Hepatocyte (in vitro differentiated cells): ENCODE measurements around the gene ZNG1B. TPM values are rescaled to one million over a fixed set of nuclear protein-coding genes. Genes with fewer than 3 reads are reported as not detected.
"Not testable (repeated sequence)": the region's sequence is repeated elsewhere in the genome, so short reads cannot be mapped to it uniquely, and the experiment has no call there.

Source experiments
- DNase-seq: peaks from one replicate; pipeline ENCODE4 v3.0.0-alpha.2; 2016; ENCODE audit warnings: low spot score
- H2AFZ ChIP-seq: fragments of 200-600 bp; sonication (generic); 2 replicates; pipeline ENCODE4 v1.6.0; 2016; ENCODE audit warnings: antibody characterized with exemption, mild to moderate bottlenecking
- H3K27ac ChIP-seq: fragments of 200-600 bp; sonication (generic); 2 replicates; pipeline ENCODE4 v1.5.1; 2016; ENCODE audit warnings: mild to moderate bottlenecking
- H3K27me3 ChIP-seq: fragments of 200-600 bp; sonication (generic); 2 replicates; pipeline ENCODE4 v1.6.1; 2016
- H3K36me3 ChIP-seq: fragments of 200-600 bp; sonication (generic); replicated peaks from 2 replicates; pipeline ENCODE4 v1.5.1; 2016; ENCODE audit warnings: low read depth; ENCODE audit not compliant: insufficient read depth
- H3K4me1 ChIP-seq: fragments of 200-600 bp; sonication (generic); 2 replicates; pipeline ENCODE4 v1.5.1; 2016; ENCODE audit warnings: mild to moderate bottlenecking, moderate library complexity; ENCODE audit not compliant: insufficient read depth
- H3K4me2 ChIP-seq: fragments of 200-600 bp; sonication (generic); 2 replicates; pipeline ENCODE4 v1.6.0; 2016
- H3K4me3 ChIP-seq: fragments of 200-600 bp; sonication (generic); 2 replicates; pipeline ENCODE4 v1.5.1; 2016; ENCODE audit warnings: mild to moderate bottlenecking
- H3K79me2 ChIP-seq: fragments of 200-600 bp; sonication (generic); 2 replicates; pipeline ENCODE4 v1.6.0; 2017; ENCODE audit warnings: mild to moderate bottlenecking
- H3K9me2 ChIP-seq: fragments of 200-600 bp; sonication (generic); replicated peaks from 2 replicates; pipeline ENCODE4 v1.6.0; 2017; ENCODE audit warnings: mild to moderate bottlenecking; ENCODE audit not compliant: insufficient read depth
- H3K9me3 ChIP-seq: fragments of 200-600 bp; sonication (generic); 2 replicates; pipeline ENCODE4 v1.5.1; 2016; ENCODE audit warnings: low read depth, mild to moderate bottlenecking
- H4K20me1 ChIP-seq: fragments of 200-600 bp; sonication (generic); 2 replicates; pipeline ENCODE4 v1.6.0; 2016; ENCODE audit warnings: mild to moderate bottlenecking; ENCODE audit not compliant: insufficient read depth, poor library complexity, severe bottlenecking
- EZH2 ChIP-seq: fragments of 200-600 bp; sonication (generic); IDR thresholded peaks from 2 replicates; pipeline ENCODE4 v1.6.1; 2016; ENCODE audit warnings: antibody characterized with exemption, mild to moderate bottlenecking, borderline replicate concordance
- EZH2phosphoT487 ChIP-seq: fragments of 200-600 bp; sonication (generic); IDR thresholded peaks from one replicate; pipeline ENCODE4 v1.6.1; 2018; ENCODE audit warnings: antibody characterized with exemption, mild to moderate bottlenecking, low read depth, moderate library complexity; ENCODE audit not compliant: unreplicated experiment, severe bottlenecking
- WGBS: methylation state at CpG from one replicate; pipeline ENCODE4 v1.1.6; 2016; ENCODE audit warnings: low lambda C conversion rate; ENCODE audit errors: missing lambda C conversion rate; 5-methylcytosine and 5-hydroxymethylcytosine counted together
- polyA plus RNA-seq: library from polyadenylated mRNA; unstranded; fragments of >200 nt; fragmentation: Nextera tagmentation; extraction: Ambion mirVana; gene quantifications from 2 replicates; pipeline ENCODE4 v1.2.1, GENCODE V29; 2016
- total RNA-seq: library from RNA; depleted of rRNA; stranded (reverse); fragments of >200 nt; gene quantifications from 2 replicates; pipeline ENCODE4 v1.2.3, GENCODE V29; 2014

Gene ZNG1B
- total and polyA plus RNA-seq, 2 experiments from 2014 or later = 46.3 to 52.3 TPM

DNA sequence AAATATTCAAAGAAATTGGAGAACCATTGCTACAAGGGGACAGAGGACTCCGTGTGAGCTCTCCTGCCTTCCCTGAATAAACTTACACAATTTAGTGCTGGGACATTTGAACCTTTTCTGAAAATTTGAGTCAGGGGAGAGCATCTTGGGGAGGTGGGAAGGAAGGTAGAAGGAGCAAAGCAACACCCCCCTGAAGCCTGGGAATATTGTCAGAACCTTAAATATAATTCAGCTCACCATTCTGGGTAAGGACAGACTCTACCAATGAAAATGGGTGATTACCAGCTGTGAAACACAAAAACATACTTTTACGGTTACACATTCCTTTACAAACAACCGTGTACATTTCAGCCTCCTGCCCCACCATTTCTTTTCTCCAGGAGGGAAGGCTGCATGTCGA, 60.9 kb downstream of the ZNG1B start, which contains the start of gene FOXD4L1:
FOXD4L1 (plus strand) TSS at position 301 of the 400 bp plus-strand sequence. CDS start 592 bp downstream, outside the sequence.
- not testable (repeated sequence) for H2AFZ ChIP-seq, H3K9me2 ChIP-seq, H3K79me2 ChIP-seq, H3K27ac ChIP-seq, H3K4me3 ChIP-seq, H3K4me1 ChIP-seq, DNase-seq, H3K36me3 ChIP-seq, H3K9me3 ChIP-seq, H4K20me1 ChIP-seq
- Histone ChIP-seq H3K4me2 (peak within 1 kb of the TSS; percentile 33), H3K27me3 (peaks cover 11% of the 10 kb centered on the region)
- 43% methylated on average over 4 of the region's 4 CpGs for WGBS

- H3K27ac ChIP-seq, H4K20me1 ChIP-seq, DNase-seq, H3K9me2 ChIP-seq, H3K79me2 ChIP-seq, H3K9me3 ChIP-seq, H3K36me3 ChIP-seq, H2AFZ ChIP-seq, H3K4me1 ChIP-seq, H3K4me3 ChIP-seq: not testable (repeated sequence)
- Histone ChIP-seq H3K4me2 (peak overlapping the region; percentile 33), H3K27me3 (peaks cover 14% of the 10 kb centered on the region)
- WGBS = 9% methylated on average over 29 of the region's 62 CpGs
These were observed 61.8 kb downstream of the ZNG1B start for GRCh38 chr2:113499019-113499885.

GRCh38 chr2:113499886-113500722, 62.6 kb downstream of the ZNG1B start:
- H3K4me1 ChIP-seq, H3K9me3 ChIP-seq, H3K9me2 ChIP-seq, H4K20me1 ChIP-seq, H3K4me3 ChIP-seq, H3K79me2 ChIP-seq, H2AFZ ChIP-seq, DNase-seq, H3K36me3 ChIP-seq, H3K27ac ChIP-seq: not testable (repeated sequence)
- peak; percentile 14 for TF ChIP-seq EZH2phosphoT487
- WGBS = 2% methylated on average over 20 of the region's 56 CpGs
- Histone ChIP-seq H3K27me3 (peaks cover 16% of the 10 kb centered on the region), H3K4me2 (peak overlapping the region; percentile 33)

- H4K20me1 ChIP-seq, H3K4me1 ChIP-seq, H3K27ac ChIP-seq, H3K4me2 ChIP-seq, H3K9me2 ChIP-seq, H3K9me3 ChIP-seq, H3K79me2 ChIP-seq, H2AFZ ChIP-seq, H3K36me3 ChIP-seq, DNase-seq, H3K4me3 ChIP-seq: not testable (repeated sequence)
- peaks cover 19% of the 10 kb centered on the region for H3K27me3 ChIP-seq
- WGBS = 20% methylated on average over 8 of the region's 8 CpGs
- peak; percentile 1 for TF ChIP-seq EZH2phosphoT487
These were observed 63.2 kb downstream of the ZNG1B start for GRCh38 chr2:113500723-113501038.

- not testable (repeated sequence) for H3K4me3 ChIP-seq, H3K36me3 ChIP-seq
- TF ChIP-seq EZH2 = peak; percentile 47
These were observed 65.0 kb downstream of the ZNG1B start for GRCh38 chr2:113502216-113503093.

More at GRCh38 chr2:113502216-113503093, 65.0 kb downstream of the ZNG1B start:
- WGBS = 8% methylated on average over 33 of the region's 73 CpGs
- not testable (repeated sequence) for H3K79me2 ChIP-seq, H3K4me1 ChIP-seq, H3K27ac ChIP-seq, H3K9me2 ChIP-seq, H3K9me3 ChIP-seq, H4K20me1 ChIP-seq, DNase-seq
- peak overlapping the region; percentile 40 for H2AFZ ChIP-seq
- H3K27me3 ChIP-seq = peaks cover 19% of the 10 kb centered on the region
- peak overlapping the region; percentile 86 for H3K4me2 ChIP-seq
